Parathyroid adenoma (tissue), 2 donors: ENCODE measurements around the gene RSL24D1.

Source experiments
- H2AFZ ChIP-seq: fragments of 300-600 bp; sonication (generic); one replicate; pipeline ENCODE4 v1.7.0; 2017; ENCODE audit warnings: antibody characterized with exemption, mild to moderate bottlenecking
- H3K27ac ChIP-seq: fragments of 300-600 bp; sonication (generic); one replicate; pipeline ENCODE4 v1.7.0; 2017
- H3K27me3 ChIP-seq: fragments of 300-600 bp; sonication (generic); one replicate; pipeline ENCODE4 v1.7.0; 2017; ENCODE audit warnings: low read length; ENCODE audit not compliant: control insufficient read depth, insufficient read depth
- H3K36me3 ChIP-seq: fragments of 300-600 bp; sonication (generic); one replicate; pipeline ENCODE4 v1.7.0; 2017; ENCODE audit warnings: low read length; ENCODE audit not compliant: control insufficient read depth, insufficient read depth
- H3K4me1 ChIP-seq: fragments of 300-600 bp; sonication (generic); one replicate; pipeline ENCODE4 v1.7.0; 2017; ENCODE audit warnings: control low read depth
- H3K4me2 ChIP-seq: fragments of 300-600 bp; sonication (generic); one replicate; pipeline ENCODE4 v1.7.0; 2017; ENCODE audit warnings: low read length
- H3K4me3 ChIP-seq: fragments of 300-600 bp; sonication (generic); one replicate; pipeline ENCODE4 v1.7.0; 2017; ENCODE audit warnings: low read depth, low read length
- H3K79me2 ChIP-seq: fragments of 300-600 bp; sonication (generic); one replicate; pipeline ENCODE4 v1.7.0; 2017; ENCODE audit warnings: control low read depth
- H3K9ac ChIP-seq: fragments of 300-600 bp; sonication (generic); one replicate; pipeline ENCODE4 v1.7.0; 2017; ENCODE audit warnings: mild to moderate bottlenecking
- H3K9me3 ChIP-seq: fragments of 300-600 bp; sonication (generic); one replicate; pipeline ENCODE4 v1.7.0; 2017; ENCODE audit warnings: low read length; ENCODE audit not compliant: control insufficient read depth
- CTCF ChIP-seq: fragments of 300-600 bp; sonication (generic); IDR thresholded peaks from one replicate; pipeline ENCODE4 v1.7.0; 2017; ENCODE audit warnings: antibody characterized with exemption, mild to moderate bottlenecking
- donor health status: primary hyperparathyroidism.

Gene RSL24D1

GRCh38 chr15:55132672-55133071 lies 64.1 kb downstream of the RSL24D1 start:
- H3K9me3 ChIP-seq = no peaks in the 10 kb centered on the region
- H2AFZ ChIP-seq = no peak overlapping the region
- H3K27ac ChIP-seq = no peak overlapping the region
- H3K4me2 ChIP-seq = no peak overlapping the region
- no peaks in the 10 kb centered on the region for H3K36me3 ChIP-seq
- H3K4me3 ChIP-seq = no peak overlapping the region
- no peaks in the 10 kb centered on the region for H3K79me2 ChIP-seq
- H3K4me1 ChIP-seq = no peaks in the 10 kb centered on the region
- H3K27me3 ChIP-seq = no peaks in the 10 kb centered on the region
- TF ChIP-seq CTCF = no peak
- no peak overlapping the region for H3K9ac ChIP-seq
